ENCODE measurements around the gene CCDC14.

DNA sequence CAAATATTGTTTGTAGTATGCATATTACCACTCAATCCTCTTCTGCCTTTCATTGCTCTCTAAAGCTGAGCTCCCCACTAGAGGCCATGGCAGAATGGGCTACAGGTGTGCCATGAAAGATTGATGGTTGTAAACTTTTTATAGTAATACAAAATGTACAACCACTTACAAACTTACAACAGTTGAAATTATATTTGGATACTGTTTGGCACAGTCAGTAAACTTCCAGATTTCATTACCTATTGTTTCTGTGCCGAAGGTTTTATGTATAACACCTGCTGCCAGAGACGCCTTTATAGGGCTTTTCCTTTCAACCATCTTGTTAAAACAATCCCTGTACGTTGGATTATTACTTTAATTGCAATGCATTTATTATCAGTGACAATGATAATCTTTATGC lies 23.9 kb upstream of the CCDC14 start:
- no peak for TF ChIP-seq POLR2AphosphoS5 (IDR thresholded peaks at IDR 0.05; ENCODE audit: borderline replicate concordance, low read depth, low read length)
- no peak for TF ChIP-seq EZH2 (IDR thresholded peaks at IDR 0.05)
